ENCODE data around the gene LYPD1.

The LYPD1 gene

DNA sequence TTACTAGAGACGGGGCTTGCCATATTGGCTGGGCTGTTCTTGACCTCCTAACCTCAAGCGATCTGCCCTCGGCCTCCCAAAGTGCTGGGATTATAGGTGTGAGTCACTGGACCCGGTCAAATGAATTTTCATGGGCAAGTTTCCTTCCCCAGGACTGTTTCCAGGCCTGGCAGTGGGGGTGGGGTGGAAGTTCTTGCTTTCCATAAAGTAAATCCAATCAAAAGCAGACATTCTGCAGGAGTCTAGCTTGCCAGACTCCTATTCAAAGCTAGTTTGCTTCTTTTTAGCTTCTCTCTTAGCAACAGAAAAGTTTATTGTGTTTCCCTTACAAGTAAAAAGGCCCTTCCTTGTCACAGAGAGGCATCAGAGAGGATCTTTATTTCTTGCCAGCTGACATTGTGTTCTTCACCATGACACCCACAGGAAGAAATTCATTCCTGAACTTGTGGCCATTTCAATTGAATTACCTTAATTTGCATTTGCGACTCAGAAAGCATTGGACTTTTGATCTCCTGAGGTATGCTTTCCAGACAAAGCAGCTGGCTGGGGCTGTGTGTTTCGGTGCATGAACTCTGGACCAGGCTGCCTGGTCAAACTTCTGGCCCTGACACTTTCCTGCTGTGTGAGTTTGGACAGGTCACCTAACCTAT lies 37.9 kb downstream of the LYPD1 start:
- DNase-seq = no peak

DNA sequence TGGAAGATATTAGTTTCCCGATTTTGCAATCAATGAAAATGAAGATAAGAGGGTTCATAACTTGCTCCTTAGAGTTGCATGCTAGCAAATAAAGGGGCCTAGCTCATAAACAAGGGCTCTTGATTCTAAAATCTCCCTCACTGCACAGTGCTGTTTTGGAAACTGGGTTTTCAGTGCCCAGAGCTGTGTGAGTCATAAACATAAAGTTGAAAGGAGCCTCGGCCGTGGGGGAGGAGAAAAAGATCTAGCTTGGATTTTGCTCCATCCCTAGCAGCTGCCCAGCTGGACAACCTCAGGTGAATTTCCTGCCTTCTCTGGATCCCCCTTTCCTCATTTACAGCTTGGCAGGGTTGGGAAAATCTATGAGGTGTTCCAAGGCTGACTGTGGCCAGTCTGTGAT lies 42.5 kb downstream of the LYPD1 start:
- DNase-seq = no peak

DNA sequence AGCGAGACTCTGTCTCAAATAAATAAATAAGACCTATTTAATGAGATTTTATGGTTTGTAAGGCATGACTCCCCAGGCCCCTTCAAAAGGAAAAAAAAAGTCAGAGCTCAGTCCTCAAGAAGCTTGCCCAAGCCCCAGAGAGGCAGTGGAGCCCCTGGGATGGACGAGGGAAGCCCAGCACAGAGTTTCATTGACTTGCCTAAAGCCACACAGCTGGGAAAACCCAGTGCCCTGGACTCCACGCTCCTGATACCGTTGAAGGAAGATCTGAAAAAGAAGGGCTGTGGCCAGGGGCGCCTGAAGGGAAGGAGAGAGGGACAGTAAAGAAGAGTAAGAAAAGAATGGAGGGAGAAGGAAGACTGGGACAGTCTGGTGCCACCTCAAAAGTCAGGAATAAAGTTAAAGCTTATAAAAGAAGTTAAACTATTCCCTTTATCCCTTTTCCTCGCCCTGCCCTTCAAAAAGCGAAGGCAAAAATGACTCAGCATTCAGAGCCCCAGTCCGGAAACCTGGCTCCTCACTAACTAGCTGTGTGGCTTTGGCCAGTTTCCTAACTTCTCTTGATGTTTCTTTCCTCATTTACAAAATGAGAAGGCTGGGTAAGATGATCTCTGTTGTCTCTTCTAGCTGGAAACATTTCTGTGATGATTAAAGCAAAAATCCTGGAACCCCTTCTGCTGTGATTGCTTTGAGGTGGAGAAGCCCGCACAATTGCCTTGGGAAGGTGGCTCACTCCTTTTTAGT lies 46.7 kb downstream of the LYPD1 start:
- DNase-seq = peak; percentile 21

DNA sequence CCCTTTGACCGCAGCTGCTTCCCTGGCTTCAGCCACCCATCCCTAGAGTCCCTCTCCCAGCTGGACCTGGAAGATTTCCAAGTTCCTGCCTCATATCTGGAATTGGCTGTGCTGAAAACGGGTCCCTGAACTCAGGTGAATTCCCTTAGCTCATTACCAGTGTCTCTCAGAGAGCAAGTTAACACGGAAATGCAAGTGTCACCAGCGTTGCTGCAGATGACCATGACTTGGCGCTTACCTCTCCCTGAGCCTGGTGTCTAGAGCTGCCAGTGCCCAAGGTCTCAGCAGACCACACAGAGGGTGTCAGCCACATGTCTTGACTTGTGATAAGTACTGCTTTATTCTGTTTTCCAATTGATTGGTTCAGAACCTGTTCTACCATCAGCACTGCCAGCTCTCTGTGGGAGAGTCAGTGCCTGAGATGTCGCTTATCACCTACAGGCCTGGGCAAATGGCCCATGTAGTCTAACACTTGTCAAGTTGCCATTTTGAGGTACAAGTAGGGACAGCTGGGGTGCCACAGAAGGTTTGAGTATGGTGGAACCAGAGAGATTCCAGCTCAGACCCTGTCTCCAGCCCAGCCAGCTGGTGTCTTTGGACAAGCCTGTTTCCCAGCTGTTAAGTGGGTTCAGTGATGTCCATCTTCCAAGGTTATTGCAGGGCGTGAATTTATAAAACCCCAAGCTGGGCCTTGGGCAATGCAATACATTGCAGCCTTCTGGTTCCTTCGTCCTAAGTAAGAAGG lies 48.7 kb downstream of the LYPD1 start:
- DNase-seq = no peak

DNA sequence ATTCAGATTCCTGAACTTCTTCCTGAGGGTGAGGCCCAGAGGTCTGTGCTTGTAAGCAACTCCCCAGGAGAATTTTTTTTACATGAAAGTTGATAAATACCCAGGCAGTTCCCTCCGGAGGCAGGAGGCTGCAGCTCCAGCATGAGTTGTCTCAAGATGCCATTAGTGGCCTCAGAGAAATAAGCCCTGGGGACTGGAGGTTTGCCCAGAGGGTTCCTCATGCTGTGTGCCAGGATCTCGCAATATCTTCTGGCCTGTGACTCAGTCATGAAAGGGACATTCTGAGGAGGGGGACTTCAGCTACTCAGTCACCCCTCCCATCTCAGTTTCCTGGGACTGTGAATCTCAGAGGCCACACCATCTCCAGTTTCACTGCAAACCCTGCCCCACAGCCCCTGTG lies 49.9 kb downstream of the LYPD1 start:
- DNase-seq = no peak

DNA sequence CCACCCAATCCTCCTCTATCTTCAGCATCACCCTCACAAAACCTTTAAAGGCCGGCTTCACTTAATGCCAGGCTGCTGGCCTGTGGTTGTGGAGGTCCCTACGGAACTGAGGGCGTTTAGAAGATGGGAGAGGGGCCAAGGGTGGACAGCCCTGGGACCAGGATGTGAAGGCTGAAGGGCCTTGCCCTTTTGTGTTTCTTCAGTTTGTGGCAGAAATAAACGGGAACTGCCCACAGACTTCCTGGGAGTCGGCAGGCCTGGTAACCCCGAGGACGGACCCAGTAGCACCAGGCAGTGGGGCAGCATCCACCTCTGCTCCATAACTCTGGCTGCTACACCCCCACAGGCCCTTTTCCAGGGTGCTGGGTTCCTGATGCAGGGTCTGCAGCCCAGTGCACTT lies 51.3 kb downstream of the LYPD1 start:
- no peak for DNase-seq

DNA sequence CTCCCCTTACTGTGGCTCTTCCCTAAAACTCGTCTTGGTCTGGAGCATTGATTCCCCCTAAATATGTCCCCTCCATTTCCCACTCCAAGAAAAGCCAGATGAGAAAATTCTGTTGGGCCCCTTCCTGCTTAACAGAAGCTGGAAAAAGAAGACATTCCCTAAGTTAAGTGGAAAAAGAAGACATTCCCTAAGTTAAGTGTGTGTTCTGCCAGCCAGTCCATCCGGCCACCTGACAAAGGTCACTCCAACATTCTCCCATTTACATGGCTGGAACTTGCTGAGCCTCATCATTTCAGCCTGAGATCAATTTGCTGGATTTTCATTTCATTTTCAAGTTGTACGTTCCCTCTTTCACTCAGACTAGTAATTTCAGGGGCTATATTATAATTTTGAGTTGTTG lies 52.0 kb downstream of the LYPD1 start:
- DNase-seq = no peak

DNA sequence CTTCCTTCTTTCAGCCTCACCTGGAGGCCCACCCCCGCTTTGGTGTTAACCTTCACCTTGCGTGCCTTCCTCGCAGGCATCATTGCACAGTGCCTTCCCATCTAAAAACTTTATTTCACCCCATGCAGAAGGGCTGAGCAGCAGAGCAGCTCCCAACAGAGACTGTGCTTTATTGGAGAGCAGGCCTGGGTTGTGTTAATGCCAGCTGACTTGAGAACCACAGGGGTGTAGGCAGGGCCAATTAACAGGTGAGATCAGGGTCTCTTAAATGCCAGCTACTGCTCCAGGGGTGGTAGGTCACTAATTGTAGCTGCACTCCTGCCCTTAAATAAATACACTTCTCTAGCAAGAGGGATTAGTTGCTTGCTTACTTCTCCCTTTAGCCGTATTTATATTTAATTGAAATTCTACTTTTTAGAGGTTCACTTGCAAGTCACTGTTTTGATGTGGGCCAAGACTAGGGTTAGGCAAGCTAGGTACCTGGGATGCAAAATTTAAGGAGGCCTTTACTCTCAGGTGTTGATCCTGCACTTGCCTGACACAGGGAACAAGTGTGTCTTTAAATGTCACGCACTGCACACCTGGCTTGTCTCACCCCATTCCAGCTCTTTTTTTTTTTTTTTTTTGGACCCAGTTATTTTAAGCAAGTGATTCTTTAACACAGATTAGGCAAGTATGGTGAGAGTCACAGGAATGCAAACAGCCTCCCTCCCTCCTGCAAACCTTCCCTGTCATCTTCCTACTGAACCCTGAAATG lies 54.5 kb downstream of the LYPD1 start:
- no peak for DNase-seq

DNA sequence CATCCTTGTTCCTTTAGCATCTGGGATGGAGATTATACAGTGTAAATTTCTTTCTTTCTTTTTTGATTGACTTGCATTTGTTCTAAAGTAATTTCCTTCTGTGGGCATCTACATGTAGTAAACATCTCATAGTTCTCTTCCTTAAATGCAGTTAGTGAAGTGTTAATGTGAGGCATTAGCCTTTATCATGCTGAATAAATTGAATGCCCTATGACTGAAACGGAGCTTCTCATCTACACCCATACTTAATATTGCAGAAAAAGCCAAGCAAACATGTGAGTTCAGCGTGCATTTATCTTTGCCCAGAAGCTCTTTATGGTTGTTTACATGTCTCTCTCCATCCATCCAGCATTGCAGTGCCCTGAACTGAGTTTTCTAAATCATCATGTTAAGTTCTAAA lies 58.3 kb downstream of the LYPD1 start:
- no peak for DNase-seq

DNA sequence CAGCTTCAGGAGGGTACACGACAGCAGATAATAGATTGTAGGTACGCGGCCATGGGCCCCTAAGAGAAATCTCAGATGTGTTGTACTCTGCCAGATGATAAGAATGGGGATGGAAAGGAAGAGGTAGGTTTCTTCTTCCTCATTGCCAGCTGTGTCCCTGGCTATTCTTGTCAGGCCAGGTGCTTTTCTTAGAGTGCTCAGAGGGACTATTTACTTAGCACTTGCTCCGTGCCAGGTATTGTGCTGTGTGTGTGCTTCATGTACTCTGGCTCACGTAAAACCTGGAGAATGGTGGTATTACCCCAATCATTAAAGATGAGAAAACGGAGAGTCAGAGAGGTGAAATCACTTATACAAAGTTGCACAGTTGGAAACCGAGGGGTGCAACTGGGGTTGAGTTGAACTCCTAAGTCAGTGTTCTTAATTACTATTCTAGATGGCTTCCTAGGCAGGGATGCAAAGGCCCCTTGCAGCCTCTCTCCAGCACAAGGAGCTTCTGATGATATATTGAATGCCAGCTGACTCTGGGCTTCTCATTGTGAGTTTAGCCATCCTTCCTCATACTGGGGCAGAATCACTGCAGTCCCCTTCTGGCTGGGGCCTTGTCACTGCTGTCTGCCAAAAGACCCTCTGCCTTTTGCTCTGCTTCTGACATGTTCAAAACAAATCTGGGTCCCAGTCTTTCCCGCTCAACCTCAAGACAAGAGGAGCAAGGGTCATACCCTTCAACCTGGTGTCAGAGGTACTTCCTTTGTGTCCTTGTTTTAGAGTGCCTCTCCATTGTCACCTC lies 60.7 kb downstream of the LYPD1 start:
- DNase-seq = no peak

DNA sequence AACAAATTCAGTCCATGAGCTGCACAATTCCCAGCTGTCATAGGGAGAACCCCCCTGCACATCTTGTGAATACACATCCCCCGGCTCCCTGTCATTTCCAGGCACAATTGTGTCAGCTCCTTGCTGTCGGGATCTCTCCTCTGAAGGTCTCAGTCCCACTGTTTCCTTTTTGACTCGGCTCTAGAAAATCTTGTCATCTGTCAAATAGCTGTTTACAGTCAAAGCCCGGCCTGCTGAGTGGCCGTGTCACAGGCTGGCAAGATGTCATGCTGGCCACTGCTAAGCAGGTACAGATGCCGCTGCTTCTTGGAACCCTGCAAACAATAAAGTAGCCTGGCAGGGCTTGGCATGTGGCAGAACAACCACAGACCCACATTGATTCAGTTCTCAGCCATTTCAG lies 61.7 kb downstream of the LYPD1 start:
- DNase-seq = no peak

DNA sequence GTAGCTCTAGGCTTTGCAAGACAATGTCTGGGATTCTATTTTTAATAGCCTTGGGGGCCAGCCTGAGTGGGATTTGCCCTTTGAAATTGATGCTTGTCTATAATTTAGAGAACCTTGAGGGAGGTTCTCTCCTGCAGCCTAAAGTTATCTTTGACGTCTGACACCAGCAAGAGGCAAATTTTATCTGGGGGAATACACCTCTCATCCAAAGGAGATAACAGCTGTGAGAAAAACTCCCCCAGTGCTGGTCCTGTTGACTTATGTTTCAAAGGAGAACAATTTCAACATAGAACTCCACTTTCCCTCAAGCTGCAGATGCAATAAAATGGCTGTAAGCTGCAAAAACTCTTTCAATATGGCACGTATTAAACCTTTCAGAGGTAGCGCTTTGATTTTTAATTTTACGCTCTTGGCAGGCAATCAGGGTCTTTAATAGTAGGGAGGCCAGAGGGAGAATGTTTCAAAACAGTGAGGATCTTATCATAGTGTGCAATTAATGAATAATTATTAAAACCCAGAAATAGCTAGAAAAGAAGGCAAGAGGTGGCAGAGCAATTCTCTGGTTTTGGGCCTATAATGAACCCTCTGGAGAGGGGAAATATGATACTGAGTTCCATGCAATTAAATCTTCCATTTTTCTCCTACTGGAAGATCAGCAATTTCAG lies 62.4 kb downstream of the LYPD1 start:
- no peak for DNase-seq

DNA sequence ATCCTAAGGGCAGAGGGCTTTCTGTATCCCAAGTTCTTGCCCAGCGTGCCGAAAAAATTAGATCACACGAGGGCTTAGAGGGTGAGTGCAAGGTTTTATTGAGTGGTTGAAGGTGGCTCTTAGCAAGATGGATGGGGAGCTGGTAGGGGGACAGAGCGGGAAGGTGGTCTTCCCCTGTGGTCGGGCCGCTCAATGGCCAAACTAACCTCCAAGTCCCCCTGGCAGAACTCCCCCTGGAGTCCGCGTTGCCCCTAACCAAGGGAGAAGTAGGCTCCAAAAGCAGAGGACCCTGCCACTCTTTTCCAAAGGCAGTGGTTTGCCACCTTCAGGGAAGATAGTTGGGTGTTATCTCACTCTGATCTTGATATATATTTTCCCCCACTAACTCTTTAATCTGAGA lies 63.4 kb downstream of the LYPD1 start:
- DNase-seq = no peak

DNA sequence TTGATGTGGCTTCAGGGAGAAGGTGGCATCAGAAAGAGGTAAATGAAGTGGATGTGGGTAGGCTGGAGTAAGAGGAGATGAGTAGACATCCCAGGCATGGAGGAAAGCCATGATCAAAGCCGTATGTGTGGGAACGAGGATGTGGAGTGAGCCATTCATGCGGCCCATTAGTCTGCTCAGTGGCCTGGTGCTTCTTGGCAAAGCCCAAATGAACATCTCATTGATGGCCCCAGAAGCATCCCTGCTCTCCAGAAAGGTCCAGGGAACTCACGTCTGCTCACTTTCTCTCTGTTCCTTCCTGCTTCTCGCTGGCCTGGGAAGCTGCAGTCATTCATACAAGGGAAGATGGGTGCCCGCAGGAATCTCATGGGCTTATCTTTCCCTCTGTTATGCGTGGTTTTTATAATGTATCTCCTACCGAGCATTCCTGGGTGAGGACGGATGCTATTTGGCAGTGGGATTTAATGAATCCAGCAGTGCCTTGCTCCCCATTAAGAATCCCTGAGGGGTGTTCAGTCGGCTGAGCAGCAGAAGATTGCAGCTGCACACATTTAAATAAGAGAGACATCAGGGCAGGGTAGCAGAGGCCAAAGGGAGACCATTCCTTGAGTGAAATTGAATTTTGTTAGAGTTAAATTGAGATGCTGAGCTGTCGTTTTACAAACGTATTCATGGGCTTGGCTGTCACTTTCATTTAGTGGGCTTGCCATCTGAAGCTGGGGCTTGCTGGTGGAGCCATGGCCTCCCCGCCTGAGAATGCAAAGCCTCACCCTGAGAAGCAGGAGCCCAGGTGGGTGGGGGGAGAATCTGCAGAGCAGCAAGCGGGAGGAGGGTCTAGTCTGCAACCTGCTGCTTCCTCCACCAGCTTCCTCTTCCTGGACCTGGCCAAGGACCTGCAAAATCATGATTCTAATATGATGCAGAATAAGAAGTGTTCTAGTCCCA lies 64.5 kb downstream of the LYPD1 start:
- DNase-seq = no peak

DNA sequence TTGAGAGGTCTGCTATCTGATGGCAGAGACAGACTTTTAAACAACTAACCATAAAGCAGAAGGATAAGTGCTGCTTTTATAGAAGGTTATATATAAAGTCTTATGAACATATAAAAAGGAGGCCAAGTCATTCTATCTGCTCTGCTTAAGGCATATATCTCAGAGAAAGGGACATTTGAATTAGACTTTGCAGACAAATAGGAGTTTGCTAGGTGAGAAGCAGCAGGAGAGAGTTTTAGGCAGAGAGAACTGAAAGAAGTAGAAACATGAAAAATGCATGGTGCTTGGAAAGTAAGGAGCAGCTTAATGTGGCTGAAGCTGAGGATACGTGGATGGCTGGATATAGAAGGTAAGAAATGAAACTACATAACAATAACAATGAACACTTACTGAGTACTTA lies 65.4 kb downstream of the LYPD1 start:
- no peak for DNase-seq

DNA sequence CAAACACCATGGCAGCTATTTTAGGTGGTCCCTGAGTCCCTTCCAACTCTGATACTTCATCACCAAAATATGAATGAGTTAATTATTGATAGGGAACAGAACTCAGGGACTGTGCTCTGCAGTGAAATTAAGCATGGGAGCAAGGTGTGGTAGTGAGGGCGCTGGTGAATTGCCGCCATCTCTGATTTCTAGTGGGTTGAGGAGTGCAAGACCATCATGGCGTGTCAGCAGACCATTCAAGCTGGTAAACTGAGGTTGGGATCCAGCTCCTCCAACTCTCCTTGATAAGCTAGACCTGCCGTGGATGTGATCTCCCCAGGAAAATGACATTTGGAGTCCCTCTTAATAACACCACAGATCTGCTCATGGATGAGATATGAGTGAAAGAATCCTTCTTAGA lies 70.4 kb downstream of the LYPD1 start:
- no peak for DNase-seq

DNA sequence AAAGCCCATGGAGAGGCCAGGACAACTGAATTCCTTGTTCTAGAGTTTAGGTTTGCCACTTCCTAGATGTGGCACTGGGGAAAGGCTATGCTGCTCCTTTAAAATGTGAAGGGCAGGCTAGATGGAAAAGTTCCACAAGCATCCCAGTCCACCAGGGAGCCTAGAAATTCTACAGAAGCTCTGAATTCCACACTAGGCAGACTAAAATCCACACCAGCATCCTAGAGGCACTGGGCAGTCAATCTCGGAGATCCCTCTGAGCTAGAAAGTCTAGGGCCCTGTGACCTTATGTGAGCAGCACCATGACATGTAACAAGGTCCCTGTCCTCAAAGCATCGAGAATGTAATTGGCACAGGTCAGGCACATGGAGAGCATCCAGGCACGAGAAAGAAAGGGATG lies 71.5 kb downstream of the LYPD1 start:
- no peak for DNase-seq

DNA sequence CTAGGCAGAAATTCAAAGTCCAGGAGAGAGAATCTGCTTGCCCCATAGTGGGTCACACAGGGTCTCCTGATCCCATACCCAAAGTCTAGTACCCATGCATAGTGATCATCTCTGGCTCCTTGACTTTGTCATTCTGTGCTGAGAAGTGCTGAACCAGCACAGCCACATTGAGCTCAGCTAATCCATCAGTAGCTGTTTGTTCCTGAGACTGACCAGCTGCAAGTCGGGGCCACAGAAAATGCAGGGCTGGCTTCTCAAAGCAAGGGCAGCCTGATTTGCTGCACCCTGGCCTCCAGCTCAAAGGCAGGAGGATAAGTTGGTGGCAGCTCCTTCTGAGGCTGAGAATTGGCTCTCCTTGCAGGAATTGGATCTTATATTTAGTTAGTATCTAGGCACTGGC lies 72.2 kb downstream of the LYPD1 start:
- DNase-seq = no peak

DNA sequence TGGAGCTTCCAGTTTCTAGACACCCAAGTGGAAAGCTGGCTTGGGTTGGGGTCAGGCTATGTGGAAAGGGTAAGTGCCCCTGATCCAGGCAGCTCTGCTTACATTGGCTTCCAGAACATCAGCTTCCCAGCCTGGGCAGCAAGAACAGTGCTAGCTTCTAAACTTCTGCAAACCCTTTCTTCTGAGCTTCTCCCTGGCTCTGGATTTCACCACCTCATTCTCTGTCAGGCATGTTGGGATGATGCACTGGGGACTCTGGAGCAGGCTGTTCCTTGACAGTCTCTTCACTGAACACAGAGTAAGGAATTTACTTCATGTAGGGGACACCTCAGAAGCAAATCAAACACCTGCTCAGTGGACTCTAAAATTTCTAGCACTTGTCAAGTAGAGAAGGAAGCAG lies 72.8 kb downstream of the LYPD1 start:
- no peak for DNase-seq

DNA sequence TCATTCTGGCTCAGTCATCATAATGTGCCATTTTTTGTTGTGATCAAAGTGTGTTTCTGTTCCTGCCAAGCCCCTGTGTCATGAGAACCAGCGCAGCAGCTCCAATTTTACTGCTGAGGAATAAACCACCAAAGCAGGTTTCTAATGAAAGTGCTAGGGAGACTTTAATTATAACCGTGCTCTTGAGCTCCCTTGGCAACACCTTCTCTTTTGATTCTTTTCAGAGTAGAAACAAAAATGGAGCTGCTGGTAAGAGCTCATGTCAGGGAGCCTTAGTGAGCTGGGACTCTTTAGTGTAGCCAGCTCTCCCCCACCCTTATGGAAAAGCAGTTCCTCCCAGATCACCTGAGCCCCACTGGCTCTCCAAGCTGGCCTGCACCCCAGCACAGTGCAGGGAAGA lies 74.3 kb downstream of the LYPD1 start:
- DNase-seq = no peak

DNA sequence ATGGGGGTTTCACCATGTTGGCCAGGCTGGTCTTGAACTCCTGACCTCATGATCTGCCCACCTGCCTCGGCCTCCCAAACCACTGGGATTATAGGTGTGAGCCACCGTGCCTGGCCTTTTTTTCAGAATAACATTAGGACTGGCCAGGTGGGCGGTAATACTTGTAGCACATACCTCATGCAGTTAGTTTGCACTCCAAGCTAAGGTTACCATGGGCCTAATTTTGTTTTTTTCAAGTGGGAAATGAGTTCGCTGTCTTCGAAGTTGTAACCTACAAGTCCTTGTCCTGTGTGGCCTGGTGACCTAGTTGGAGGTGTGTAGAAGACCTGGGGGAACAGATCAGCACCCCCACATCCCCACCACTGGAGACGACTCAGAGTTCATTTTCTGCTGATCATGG lies 74.8 kb downstream of the LYPD1 start:
- no peak for DNase-seq
